ENCODE data around the gene LPCAT2.

Gene LPCAT2

DNA sequence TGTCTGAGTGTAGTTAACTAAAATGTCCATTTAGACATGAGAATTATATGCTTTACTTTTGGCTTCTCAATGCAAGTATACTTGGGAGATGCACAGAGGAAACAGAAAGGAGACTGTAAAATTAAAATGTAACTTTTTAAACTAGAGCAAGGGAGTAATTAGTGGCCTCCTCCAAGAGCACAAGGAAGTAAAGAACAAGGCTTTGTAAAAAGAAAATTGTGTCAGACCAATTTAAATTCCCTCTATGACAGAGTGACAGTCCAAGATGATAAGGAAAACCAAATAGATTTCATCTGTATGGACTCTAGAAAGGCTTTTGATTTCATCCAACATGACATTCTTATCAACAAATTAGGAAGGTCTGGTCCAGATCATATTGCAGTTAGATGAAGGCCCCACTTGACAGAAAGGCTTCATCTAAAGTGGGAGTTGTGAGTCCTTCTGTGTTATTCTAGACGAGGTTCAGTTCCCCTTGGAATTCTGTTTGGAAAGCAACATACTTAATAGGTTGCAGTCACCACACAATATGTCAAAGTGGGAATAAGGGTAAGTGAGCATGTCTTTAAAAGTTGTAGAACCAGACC is 51.2 kb downstream of the LPCAT2 start:
- DNase-seq, result no peak

GRCh38 chr16:55561319-55561848 is 52.5 kb downstream of the LPCAT2 start:
- DNase-seq, result peak; percentile 8

DNA sequence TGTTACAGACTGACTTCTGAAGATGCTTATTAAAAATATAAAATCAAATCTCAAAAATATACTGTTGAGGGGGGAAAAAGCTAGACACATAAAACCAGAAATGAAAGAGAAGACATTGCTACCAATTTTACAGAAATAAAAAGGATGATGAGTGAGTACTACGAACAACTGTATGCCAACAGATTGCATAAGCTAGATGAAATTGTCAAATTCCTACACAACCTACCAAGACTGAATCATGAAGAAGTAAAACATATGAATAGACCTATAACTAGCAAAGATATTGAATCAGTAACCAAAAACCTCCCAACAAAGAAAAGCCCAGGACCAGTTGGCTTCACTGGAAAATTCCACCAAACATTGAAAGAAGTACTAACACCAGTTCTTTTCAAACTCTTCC is 54.1 kb downstream of the LPCAT2 start:
- DNase-seq, result no peak

- DNase-seq, result no peak
These were observed 54.9 kb downstream of the LPCAT2 start for GRCh38 chr16:55563797-55564196.

- no peak for DNase-seq
These were observed 56.2 kb downstream of the LPCAT2 start for GRCh38 chr16:55565086-55565485.

DNA sequence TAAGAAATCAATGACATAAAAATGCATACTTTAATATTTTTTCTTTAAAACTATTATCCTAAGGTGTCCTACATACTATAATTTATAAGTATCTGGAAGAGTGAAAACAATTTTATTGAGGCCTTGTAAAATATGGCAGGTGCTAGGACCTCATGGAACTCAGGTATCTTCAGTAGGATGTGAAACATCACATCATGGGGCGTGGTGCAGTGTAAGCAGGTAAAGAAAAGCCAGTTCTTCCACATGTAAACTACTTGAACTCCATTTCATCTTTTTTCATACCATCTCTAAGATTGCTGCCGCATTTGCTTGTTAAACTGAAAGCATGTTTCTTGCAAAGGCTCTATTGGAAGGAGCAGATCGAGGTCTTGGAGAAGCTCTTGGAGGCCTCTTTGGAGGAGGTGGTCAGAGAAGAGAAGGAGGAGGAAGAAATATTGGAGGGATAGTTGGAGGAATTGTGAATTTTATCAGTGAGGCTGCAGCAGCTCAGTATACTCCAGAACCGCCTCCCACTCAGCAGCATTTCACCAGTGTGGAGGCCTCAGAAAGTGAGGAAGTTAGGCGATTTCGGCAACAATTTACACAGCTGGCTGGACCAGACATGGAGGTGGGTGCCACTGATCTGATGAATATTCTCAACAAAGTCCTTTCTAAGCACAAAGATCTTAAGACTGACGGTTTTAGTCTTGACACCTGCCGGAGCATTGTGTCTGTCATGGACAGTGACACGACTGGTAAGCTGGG is 57.7 kb downstream of the LPCAT2 start, which contains the start of gene CAPNS2:
Gene CAPNS2 (plus strand): TSS at position 253 of the 744 bp plus-strand sequence. CDS start 73 bp downstream, at position 326.
- DNase-seq, result no peak

DNA sequence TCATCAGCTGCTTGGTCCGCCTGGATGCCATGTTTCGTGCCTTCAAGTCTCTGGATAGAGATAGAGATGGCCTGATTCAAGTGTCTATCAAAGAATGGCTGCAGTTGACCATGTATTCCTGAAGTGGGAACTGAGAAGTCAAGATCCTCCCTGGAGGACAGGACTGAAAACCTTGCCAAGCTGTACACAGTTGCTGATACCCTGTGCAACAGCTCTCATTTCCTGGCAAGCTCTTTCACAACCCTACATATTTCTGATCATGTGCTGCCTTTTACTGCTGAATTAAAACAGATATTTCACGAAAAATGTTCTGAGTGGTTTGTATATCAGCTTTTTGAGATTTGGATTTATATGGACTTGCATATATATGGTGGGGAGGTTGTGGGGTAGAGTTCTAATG is 58.5 kb downstream of the LPCAT2 start:
- DNase-seq, result no peak

DNA sequence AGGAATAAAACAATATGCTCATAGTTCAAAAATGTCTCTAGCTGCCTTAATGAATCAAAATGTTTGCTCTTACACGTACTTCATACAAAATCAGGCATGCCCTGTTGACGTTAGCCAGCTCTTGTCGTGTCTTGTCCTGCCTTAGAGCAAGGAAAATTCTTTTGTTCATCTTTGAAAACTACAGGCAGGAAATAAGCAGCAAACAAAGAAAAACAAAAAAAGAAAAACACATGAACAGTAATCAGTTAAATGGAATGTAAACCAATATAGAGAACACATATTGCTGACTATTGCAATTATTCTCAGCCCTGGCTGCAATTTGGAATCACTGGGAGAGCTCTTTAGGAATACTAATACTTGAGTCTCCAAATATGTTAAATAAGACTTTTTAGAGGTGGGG is 59.3 kb downstream of the LPCAT2 start:
- no peak for DNase-seq

DNA sequence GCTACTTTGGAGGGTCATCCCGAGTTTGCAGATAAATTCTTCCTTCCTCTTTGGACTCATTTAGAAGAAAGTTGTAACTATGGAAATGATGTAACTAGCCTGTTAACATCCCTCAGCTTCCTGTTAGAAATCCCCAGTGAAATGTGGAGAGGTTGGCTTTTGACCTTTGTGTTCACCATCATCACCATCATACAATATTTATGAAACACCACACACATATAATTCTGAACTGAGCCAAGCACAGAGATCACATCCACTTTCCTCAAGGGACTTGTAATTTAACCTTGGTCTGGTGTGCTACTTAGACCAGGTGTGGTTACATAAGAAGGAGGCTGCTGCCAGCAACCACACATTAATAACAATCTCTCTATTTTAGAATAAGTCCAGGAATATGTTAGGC is 60.2 kb downstream of the LPCAT2 start:
- no peak for DNase-seq

DNA sequence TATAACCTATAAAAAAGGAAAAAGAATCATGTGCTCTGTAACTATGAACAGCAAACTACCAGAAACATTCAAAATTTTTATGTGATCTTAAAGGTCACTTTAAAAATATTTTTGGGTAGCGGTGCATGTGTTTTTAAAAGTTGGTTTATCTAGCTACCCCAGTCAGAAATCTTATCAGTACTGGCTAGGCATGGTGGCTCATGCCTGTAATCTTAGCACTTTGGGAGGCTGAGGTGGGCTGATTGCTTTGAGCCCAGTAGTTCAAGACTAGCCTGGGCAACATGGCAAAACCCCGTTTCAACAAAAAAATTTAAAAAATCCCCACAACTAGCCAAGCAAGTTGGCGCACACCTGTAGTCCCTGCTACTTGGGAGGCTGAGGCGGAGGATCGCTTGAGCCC is 61.3 kb downstream of the LPCAT2 start:
- DNase-seq, result no peak

DNA sequence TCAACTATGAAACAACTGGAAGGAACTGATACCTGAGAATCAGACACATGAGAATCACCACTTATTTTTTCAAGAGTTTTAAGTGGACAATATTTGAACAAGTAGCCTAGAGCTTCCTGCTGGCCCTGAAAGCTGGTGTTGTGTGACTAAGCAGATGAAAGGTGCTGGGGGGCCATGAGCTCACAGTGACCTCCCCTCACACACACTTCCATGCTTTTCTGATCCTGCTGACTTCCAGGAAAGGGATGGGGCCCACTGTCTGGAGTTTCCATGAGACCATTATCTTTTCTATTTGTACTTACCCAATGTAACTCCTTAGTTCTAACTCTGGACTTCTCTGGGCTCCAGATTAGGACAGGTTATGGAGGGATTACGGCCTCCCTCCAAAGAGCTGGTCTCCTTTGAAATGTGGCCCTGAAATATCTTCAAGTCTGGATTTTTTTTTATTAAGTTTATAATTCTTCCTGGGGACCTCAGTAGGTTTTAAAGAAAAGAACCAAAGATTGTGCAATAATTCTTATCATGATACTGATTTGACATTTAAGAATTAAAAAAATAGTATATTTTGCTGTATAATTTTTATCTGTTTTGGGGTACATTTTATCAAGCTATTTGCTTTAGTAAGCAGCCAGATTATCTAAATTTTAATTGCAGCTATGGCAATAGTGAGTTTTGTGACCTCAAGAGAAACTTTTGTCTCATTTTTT is 62.5 kb downstream of the LPCAT2 start:
- DNase-seq, result no peak

DNA sequence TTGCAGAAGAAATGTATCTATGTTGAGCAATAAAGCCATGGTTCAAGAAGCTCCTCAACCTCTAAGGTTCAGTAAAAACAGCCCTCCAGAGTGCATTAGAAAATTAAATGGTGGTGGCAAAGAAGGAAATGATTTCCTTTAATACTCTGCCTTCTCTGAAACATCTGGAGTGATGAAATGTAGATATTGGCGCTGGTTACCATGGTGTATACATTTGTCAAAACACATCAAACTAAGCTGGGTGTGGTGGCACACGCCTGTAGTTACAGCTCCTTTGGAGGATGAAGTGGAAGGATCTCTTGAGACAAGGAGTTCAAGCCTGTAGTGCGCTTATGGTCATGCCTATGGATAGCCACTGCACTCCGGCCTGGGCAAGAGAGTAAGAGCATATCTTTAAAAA is 63.6 kb downstream of the LPCAT2 start:
- no peak for DNase-seq

DNA sequence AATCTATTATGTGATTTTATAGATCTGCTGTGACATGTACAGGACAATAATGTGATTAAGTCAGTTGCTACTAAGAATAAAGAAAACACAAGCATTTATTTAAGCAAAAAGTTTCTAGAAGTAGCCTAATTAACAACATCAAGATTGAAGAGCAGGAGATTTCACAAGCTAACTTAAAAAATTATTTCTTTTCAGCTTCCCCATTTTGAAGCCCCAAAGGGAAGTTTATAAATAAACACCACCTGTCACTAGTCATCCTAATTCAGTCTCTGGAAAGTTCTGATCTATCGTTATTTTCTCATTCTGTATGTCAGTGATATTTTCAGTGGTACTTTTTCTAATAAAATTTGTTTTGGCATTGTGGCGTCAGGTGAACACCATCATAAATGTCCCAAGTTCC is 65.9 kb downstream of the LPCAT2 start:
- DNase-seq, result no peak

GRCh38 chr16:55575496-55575895 is 66.6 kb downstream of the LPCAT2 start:
- no peak for DNase-seq

DNA sequence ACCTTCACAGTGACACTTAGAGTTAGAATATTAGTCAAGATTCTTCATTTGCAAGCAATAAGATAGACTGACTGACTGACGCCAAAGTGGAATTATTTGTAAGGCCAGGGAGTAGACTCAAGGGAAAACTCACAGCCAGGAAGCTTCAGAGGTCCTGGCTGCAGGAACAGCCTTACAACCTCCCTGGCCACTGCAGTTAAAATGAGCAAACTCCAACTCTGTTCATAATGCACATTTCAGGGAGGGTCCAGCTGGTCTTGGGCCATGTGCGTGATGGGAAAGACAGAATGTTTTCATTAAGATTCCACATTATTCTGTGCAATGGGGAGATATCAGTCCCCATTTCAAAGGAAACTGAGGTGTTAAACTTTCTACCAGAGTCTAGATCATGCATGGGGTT is 67.5 kb downstream of the LPCAT2 start:
- no peak for DNase-seq

GRCh38 chr16:55577887-55578286 is 69.0 kb downstream of the LPCAT2 start:
- DNase-seq, result no peak

- no peak for DNase-seq
These were observed 76.8 kb downstream of the LPCAT2 start for GRCh38 chr16:55585631-55586030.

DNA sequence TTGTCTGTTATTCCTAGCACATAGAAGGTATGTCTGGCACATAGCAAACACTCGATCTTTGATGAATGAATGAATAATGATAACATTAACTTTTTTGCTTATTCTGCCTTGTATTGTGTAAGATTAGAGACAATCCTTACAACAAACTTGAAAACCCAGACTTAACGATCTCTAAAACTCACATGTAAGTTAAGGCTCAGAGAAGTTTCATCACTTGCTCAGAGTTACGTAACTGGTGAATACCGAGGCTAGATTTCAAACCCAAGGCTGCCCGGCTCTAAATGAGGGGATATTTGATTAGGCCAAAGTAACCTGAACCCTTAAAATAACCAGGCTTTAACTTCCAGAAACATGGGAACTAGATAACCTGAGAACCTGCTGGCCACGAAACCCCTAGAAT is 79.9 kb downstream of the LPCAT2 start:
- no peak for DNase-seq

DNA sequence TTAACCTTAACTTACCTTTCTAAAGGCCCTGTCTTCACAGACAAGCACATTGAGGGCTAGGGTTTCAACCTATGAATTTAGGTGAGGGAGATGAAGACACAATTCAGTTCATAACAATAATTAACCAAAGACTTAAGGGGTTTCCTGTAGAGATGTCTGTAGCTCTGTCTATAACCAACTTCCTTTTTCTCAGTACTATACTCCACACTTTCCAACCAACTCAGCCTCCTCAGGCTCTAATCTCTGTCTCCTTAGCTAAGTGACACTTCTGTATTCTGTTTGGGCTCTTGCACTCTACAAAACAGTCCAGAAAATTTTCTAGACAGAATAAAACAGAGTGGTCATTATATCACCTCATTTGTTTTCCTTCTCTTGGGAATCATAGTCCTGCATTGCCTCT is 83.4 kb downstream of the LPCAT2 start:
- DNase-seq, result no peak

- DNase-seq, result no peak
These were observed 89.1 kb downstream of the LPCAT2 start for GRCh38 chr16:55597928-55598327.

GRCh38 chr16:55605754-55606336 is 97.0 kb downstream of the LPCAT2 start:
- DNase-seq, result no peak

- no peak for DNase-seq
These were observed 104.9 kb downstream of the LPCAT2 start for GRCh38 chr16:55613613-55614335.

- no peak for DNase-seq
These were observed 106.2 kb downstream of the LPCAT2 start for GRCh38 chr16:55615071-55615470.

Data from NCI-H82 (cell line).